Breast epithelium (tissue), 4 donors: ENCODE results near the gene FASTK. TPM values are rescaled to one million over a fixed set of nuclear protein-coding genes. Genes with fewer than 3 reads are reported as not detected.
A peak's percentile ranks its signal among the peaks of the same experiment; 100 is the strongest.

Experiments used
- DNase-seq, 2 donors: peaks; one replicate each; pipeline ENCODE4 v3.0.0-alpha.2; 2019; ENCODE audit warnings: low spot score in 2 of 2
- H3K27ac ChIP-seq, 2 donors: fragments of 200-600 bp; sonication (generic) in 1 of 2; one replicate each; pipeline ENCODE4 v1.5.1; 2016 to 2019; ENCODE audit warnings: mild to moderate bottlenecking in 1 of 2
- H3K27me3 ChIP-seq, 2 donors: fragments of 200-600 bp; sonication (generic) in 1 of 2; one replicate each; pipeline versions ENCODE4 v1.5.1 to v1.6.0; 2017 to 2019; ENCODE audit warnings: control low read depth in 1 of 2, mild to moderate bottlenecking in 1 of 2
- H3K36me3 ChIP-seq: fragments of 200-600 bp; one replicate; pipeline ENCODE4 v1.5.1; 2019
- H3K4me1 ChIP-seq, 2 donors: fragments of 200-600 bp; sonication (generic); one replicate each; pipeline ENCODE4 v1.5.1; 2016 to 2019; ENCODE audit warnings: control low read depth in 1 of 2
- H3K4me3 ChIP-seq, 3 donors: fragments of 200-600 bp; sonication (generic); 1 replicate in 2 of 3; 2 replicates in 1 of 3; pipeline ENCODE4 v1.5.1; 2016 to 2019; ENCODE audit warnings: mild to moderate bottlenecking in 3 of 3, moderate library complexity in 2 of 3
- H3K9me3 ChIP-seq, 2 donors: fragments of 200-600 bp; sonication (generic) in 1 of 2; one replicate each; pipeline ENCODE4 v1.5.1; 2016 to 2019; ENCODE audit warnings: control low read depth in 1 of 2
- CTCF ChIP-seq, 3 donors: fragments of 450-650 bp; IDR thresholded peaks; one replicate each; pipeline ENCODE4 v1.5.1; 2016 to 2017; ENCODE audit warnings: antibody characterized with exemption in 3 of 3, mild to moderate bottlenecking in 3 of 3, moderate library complexity in 3 of 3
- POLR2A ChIP-seq: fragments of 450-650 bp; IDR thresholded peaks from one replicate; pipeline ENCODE4 v1.6.1; 2016; ENCODE audit warnings: antibody characterized with exemption, mild to moderate bottlenecking, moderate library complexity
- POLR2AphosphoS5 ChIP-seq, 3 donors: sonication (generic); formaldehyde crosslinking; IDR thresholded peaks; one replicate each; pipeline ENCODE4 v1.6.1; 2017; ENCODE audit warnings: antibody characterized with exemption in 3 of 3
- intact Hi-C: fragments of 100-400 bp; cut with DNase I; formaldehyde crosslinking; loops from one replicate; pipeline ENCODE4 v1.15.1; 2023; ENCODE audit warnings: low total_unique reads
- total RNA-seq, 3 donors: library from RNA; depleted of rRNA; stranded (reverse); fragments of >200 nt; gene quantifications; one replicate each; pipeline ENCODE4 v1.1.0, GENCODE V29; 2016

Gene FASTK
- total RNA-seq, 3 donors from 2014 or later = 45.6 to 63.5 (median 60.0) TPM

DNA sequence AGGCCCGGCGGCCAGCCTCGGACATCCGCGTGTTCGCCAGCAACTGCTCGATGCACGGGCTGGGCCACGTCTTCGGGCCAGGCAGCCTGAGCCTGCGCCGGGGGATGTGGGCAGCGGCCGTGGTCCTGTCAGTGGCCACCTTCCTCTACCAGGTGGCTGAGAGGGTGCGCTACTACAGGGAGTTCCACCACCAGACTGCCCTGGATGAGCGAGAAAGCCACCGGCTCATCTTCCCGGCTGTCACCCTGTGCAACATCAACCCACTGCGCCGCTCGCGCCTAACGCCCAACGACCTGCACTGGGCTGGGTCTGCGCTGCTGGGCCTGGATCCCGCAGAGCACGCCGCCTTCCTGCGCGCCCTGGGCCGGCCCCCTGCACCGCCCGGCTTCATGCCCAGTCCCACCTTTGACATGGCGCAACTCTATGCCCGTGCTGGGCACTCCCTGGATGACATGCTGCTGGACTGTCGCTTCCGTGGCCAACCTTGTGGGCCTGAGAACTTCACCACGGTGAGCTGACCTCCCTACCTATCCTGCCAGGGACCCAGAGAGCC lies 31.6 kb downstream of the FASTK start:
- Histone ChIP-seq H3K4me3 (no peak overlapping the region), H3K9me3 (no peaks in the 10 kb centered on the region), H3K4me1 (peaks cover 0 to 9% of the 10 kb centered on the region in 2 donors), H3K36me3 (no peaks in the 10 kb centered on the region), H3K27ac (no peak overlapping the region), H3K27me3 (no peaks in the 10 kb centered on the region)
- DNase-seq = no peak
- intact Hi-C loops = no loop called here
- TF ChIP-seq POLR2AphosphoS5 (IDR thresholded peaks at IDR 0.05) (no peak), POLR2A (no peak), CTCF (IDR thresholded peaks at IDR 0.05) (no peak)

DNA sequence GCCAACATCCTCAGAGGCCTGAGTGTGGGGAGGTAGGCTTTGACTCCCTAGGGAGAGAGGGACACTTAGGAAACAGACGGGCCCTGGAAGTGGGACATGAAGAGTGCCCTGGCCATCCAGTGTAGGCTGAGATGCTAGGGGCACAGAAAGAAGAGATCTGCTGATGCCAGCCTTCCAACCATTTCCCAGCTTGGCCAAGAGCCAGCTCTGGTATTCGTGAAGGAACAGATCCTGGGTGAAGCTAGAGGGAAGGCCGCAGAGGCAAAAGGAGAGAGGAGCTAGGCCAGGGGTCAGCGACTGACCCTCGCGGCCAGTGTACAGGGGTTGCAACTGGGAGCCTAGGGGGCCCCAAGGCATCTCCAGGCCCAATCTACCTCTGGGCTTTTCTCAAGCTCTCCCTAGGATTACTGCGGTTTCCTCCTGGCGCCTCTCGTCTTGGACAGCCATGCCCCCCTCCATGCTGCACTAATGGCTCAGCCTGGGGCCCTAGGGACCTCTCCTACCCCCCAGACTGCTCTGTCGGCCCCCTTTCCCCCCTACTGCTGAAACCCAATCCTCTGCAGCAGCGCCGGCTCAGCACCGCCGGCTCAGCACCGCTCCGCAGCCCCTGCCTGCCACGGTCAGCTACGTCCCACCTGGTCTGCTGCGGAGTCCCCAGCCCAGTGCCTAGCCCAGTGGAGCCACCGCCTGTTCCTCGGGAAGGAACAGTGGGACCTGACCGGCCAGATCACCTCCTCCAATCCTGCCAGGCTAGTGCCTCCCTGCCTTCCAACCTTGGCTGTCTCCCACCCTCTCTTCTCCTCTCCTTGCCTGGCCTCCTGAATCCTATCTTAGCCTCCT lies 32.4 kb downstream of the FASTK start, which contains the start of gene ASIC3:
Gene ASIC3, plus strand, starts transcription at position 556 of the 840 bp plus-strand sequence. CDS start 355 bp downstream, outside the sequence.
- Histone ChIP-seq H3K9me3 (no peaks in the 10 kb centered on the region), H3K27me3 (no peaks in the 10 kb centered on the region), H3K4me3 (no peak within 1 kb of the TSS), H3K36me3 (no peaks in the 10 kb centered on the region), H3K27ac (no peak within 1 kb of the TSS), H3K4me1 (peaks cover 0 to 9% of the 10 kb centered on the region in 2 donors)
- TF ChIP-seq POLR2A (no peak), POLR2AphosphoS5 (IDR thresholded peaks at IDR 0.05) (no peak), CTCF (IDR thresholded peaks at IDR 0.05) (no peak)
- no peak for DNase-seq
- intact Hi-C loops = no loop called here

- Histone ChIP-seq H3K9me3 (no peaks in the 10 kb centered on the region), H3K27ac (peak overlapping the region in 1 of 2 donors; percentile 7), H3K36me3 (no peaks in the 10 kb centered on the region), H3K4me1 (peaks cover 0 to 9% of the 10 kb centered on the region in 2 donors), H3K27me3 (no peaks in the 10 kb centered on the region), H3K4me3 (no peak overlapping the region)
- no peak for DNase-seq
- TF ChIP-seq CTCF (IDR thresholded peaks at IDR 0.05) (no peak), POLR2AphosphoS5 (IDR thresholded peaks at IDR 0.05) (no peak), POLR2A (no peak)
- intact Hi-C loops = no loop called here
Observed at GRCh38 chr7:151046603-151047573, 33.7 kb downstream of the FASTK start.

- Histone ChIP-seq H3K4me3 (no peak overlapping the region), H3K36me3 (no peaks in the 10 kb centered on the region), H3K9me3 (no peaks in the 10 kb centered on the region), H3K4me1 (peaks cover 0 to 8% of the 10 kb centered on the region in 2 donors), H3K27me3 (no peaks in the 10 kb centered on the region), H3K27ac (no peak overlapping the region)
- intact Hi-C loops = loop anchor here (1.0 kb wide), 1 partner anchor 51 kb away; no protein-coding TSS in a partner anchor
- no peak for DNase-seq
- TF ChIP-seq CTCF (IDR thresholded peaks at IDR 0.05) (no peak), POLR2AphosphoS5 (IDR thresholded peaks at IDR 0.05) (no peak), POLR2A (no peak)
Observed at GRCh38 chr7:151045967-151046366, 34.6 kb downstream of the FASTK start.
